Activated CD8-positive, alpha-beta memory T cell treated with anti-CD3 and anti-CD28 coated beads, Interleukin-2, amount 50 U/mL, for 24 hours (primary cell): ENCODE measurements around the gene PAX2.

Source experiments
- DNase-seq: peaks from one replicate; pipeline ENCODE4 v3.0.0-alpha.2; 2020; ENCODE audit errors: extremely low read depth

PAX2 gene

DNA sequence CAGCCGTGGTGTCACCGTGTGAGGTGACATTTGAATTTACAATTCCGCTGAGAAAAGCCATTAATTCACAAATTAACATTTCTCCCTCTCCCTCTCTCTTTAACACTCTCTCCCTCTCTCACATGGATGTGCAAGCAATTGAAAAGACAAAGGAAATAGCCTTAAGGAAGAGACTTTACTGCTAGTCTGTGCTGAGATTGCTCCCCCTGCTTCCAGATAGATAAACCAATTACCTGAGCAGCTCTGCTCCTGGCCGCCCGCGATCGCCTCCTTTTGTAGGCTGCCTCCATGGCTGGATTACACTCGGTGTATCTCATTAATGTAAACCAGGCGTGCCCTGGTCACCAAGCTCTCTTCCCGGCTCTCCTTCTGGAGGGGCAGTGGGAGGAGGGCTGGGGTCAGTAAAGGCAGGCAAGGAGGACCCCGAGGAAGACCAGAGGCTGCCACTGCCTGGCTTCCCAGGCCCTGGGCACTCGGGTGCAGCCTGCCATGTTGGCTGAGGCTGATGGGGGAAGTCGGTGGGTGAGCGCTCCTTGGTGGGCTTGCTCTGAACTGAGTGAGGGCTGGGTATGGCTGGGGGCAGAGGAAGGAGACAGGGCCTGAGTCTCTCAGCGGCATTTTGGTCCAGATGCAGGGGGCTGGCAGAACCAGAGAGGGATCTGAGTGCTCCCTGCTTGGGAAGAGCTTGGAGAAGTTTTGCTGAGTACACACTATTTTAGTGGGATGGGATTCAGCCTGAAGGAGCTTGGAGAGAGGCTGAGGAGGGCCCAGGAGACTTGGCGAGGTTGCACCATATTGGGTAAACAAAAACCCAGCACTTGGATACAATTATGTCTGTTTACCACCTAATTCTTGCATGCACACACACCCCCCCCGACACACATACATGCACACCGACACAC lies 42.9 kb downstream of the PAX2 start:
- no peak for DNase-seq

DNA sequence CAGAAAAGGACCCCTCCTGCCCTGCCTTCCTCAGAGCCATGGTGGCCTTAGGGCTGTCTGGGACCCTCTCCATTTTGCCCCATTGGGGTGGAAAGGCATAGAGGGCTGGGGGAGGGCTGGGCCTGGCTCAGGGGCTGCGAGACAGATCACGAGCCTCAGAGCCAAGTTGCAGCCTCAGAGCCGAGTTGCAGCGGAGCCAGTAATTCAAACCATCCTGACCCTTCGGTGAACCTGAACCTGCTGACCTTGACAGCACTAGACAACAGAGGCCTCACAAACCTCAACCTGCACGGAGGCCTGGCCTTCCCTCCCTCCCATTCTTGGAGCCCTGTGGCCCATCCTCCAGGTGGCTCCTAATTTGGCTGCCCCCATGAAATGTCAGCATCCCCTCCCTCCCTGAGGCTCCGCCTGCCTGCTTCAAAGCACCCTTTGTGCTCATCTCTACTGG lies 45.4 kb downstream of the PAX2 start:
- DNase-seq = no peak

DNA sequence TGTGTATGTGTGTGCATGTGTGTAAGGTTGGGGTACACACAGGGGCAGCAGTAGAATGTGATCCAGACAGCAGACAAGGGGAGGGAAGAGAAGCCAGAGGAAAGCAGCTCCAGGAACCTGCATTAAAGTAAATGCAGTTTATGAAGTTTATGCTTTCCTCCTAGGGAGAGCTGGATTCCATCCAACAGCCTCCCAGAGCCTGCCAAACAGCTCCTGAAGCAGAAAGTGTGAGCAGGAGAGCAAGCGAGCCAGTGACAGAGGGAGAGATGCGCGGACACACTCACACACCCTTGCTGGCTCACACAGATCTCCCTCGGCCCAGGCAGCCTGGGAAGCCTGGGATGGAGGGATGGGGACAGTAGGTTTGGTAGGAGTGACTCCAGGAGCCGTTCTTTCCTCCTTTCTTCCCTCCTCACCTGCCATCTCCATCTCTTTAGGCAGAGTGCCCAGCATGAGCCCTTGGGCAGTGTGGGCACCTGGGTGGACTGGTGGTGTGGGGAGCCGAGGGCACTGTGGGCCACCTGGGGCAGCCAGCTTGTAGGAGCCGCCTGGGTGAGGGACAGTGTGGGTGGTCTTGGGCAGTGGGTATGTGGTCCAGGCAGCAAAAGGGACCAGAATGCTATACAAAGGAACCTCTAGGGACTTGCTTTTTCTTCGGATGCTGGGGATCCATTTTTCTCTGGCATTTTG lies 46.1 kb downstream of the PAX2 start:
- no peak for DNase-seq

DNA sequence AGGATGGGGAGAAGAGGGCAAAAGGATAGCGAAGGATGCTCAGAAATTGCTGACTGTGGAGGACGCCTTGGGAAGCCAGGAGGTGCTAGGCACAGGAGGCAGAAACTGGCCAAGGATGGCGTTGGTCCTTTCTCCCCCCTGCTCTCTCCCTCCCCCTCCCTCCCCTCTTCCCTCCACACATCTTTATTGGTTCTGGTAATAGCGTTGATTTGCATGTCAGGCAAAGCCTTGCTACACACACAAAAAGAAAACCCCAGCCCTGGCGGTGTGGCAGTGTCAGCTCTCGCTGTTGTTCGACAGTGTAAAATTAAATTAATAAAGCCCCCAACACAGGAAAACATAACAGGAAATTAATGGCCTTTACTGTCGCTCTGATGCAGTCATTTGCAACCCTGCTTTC lies 47.2 kb downstream of the PAX2 start:
- DNase-seq = no peak

DNA sequence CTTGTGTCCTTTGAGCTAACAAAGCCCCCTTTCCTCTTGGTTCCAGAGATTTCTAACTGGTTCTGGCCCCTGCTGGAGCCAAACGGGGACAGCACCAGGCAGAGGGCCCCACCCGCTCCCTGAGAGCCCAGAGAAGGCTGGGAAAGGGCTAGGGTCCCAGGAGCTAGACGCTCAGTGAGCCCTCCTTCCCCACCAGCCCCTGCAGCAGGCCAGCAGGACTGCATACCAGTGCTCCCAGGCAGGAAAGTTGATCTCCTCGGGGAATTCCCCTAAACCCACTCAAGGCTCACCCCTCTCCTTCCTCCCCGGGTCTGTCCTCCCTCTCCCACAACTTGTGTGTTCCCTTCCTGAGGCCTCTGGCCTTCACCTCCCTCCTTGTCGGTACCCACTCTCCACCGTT lies 47.7 kb downstream of the PAX2 start:
- no peak for DNase-seq

DNA sequence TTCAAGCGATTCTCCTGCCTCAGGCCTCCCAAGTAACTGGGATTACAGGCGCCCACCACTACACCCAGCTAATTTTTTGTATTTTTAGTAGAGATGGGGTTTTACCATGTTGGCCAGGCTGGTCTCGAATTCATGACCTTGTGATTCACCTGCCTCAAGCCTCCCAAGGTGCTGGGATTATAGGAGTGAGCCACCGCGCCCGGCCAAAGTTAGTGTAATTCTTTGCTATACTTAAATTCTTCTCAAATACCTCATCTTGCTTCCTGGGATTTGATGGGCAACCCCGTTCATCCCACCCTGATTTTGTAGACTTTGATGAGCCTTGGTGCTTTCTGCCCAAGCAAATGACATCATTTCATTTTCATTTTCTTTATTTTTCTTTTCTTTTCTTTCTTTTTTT lies 54.5 kb downstream of the PAX2 start:
- DNase-seq = no peak

DNA sequence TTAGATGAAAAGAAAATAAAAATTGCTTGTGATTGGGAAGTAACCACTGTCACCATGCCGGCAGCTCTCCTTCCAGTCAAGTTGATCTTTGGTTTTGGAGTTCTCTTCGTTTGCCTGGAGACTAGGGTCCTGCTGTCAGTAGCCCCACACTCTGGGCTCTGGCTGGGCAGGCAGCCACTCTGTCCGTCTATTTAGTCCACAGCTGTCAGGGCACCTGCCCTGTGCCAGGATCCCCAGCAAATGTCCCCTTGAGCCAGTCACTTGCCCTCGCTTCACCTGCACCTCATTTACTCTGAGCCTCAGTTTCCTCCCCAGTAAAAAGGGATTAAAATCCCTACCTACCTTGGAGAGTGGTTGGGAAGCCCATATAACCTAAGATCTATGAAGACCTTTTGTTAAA lies 55.5 kb downstream of the PAX2 start:
- no peak for DNase-seq

DNA sequence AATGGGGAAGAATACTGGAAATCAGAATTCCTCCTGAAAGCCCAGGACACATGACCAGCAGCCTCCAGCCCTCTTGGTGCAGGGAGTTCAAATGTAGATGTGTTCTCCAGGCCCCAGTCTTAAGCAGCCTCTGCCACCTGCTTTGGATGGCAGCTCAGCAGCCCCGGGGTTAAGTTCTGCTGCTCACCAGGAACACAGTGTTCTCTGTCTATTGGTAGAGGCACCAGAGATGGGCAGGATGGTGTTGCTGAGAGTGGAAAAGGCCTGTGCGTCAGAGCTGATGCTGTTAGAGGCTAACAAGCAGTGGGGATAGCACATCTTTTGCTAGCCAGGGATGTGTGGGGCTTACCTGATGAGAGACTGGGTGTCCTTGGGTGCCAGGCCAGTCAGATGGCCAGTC lies 56.8 kb downstream of the PAX2 start:
- no peak for DNase-seq

DNA sequence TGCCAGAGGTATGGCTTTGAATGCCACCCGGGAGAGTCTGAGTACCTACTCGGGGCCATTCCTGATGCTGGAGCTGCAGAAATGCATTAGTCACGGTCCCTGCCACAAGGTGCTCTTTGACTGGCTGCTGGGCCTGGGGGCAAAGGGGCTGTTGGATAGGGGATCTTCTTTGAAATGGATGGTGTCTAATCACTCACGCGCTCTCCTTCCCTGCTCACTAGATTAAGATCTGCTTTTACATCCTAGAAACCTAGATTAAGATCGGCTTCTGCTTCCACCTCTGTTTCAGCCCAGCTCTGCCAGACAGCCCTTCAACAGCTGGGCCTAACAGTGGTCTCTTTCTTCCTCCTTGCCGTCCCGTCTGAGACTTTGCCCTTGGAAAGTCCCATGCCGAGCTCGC lies 57.2 kb downstream of the PAX2 start:
- no peak for DNase-seq

DNA sequence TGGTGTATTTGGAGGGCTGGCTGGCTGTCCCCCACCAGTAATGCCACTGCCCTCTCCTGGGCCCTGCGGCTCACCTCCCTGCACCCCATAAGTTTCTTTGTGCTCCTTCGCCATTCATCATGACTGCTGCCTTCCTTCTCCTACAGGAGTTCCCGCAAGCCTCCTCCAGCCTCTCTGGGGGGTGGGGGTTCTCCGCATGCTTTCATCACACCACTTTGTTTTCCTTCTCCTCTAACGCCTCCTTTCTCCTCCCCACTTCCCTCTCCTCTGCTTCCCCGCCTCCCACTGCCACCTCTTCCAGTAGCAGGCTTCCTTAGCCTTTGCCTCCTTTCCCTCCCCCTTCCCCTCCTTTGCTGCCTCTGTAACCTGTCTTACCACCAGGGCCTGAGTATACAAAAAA lies 58.1 kb downstream of the PAX2 start:
- DNase-seq = no peak

DNA sequence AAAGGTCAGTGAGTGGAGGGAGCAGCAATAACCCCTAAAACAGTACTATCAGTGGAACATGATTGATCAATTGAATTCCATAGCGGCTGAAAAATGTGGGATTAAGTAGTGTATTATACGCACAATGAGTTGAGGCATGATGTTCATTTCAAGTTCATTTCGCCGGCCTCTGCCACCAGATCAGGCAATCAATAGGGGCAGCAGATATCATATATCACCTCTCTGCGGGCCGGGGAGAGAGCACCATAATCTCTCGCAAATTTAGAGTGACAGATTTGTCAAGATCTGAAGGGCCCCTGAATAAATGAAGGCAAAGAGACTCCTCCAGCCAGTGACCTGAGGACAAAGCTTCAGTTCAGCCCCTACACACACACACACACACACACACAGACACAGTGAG lies 58.5 kb downstream of the PAX2 start:
- no peak for DNase-seq

DNA sequence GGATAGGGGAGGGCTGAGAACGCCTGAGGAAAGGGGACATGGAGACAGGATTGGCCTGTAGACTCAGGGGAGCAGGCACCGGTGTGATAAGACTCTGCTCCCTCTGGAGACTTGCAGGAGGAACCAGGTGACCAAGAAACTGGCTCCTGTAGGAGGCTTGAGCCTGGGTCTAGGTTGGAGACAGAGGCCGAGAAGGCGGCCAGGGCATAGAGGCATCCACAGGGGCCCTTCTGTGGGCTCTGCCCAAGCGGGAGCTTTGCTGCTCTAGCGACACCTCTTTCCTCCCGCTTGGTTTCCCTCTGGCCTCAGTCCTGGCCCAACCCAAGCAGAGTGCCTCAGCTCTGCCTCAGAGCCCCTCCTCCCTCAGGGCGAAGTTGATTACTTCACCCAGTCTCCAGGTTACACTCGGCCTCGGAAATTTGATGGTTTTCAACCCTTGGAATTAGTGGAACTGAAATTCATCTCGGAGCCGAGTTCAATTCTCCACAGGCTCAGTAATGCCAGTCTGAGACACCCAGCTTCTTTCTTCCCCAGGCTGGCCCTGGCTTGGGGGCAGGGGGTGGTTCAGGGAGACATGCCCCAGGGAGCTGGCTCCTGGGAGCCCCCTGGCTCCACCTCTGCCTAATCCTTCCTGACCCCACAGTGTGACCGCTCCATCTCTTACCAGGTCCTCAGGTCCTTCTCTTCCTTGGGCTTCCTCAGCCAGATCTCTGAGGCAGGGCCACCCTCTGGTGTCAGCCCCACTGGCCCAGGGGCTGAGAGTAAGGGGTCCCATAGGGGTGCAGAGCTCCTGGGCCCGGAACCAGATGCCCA lies 60.4 kb downstream of the PAX2 start:
- DNase-seq = no peak

DNA sequence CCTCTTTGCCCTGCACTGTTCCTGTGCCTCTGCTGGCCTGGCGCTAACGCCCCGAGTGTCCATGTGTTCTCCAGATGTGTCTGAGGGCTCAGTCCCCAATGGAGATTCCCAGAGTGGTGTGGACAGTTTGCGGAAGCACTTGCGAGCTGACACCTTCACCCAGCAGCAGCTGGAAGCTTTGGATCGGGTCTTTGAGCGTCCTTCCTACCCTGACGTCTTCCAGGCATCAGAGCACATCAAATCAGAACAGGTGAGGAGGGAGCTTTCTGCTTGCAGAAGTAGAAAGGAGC lies 60.9 kb downstream of the PAX2 start:
- no peak for DNase-seq

DNA sequence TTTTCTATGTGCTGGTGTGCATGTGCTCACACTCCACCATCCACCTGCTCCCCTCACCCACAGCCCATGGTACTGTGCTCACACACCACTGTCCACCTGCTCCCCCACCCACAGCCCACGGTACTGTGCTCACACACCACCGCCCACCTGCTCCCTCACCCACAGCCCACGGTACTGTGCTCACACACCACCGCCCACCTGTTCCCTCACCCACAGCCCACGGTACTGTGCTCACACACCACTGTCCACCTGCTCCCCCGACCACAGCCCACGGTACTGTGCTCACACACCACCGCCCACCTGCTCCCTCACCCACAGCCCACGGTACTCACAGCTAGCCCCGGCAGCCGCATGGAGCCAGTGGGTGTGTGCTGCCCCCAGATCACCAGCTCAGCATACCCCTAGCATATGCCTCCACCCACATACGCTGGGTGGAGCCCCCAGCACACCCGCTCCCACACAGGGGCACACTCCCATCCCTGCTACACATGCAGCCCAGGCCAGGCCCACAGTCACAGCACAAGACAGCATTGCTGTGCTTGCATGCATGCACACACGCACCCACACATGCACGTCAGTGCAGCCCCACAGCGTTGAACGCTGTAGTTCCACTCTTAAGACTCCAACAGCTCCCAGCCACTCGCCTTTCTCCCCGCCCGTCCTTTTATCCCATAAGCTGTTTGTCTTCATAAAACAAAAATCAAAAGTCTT lies 62.0 kb downstream of the PAX2 start:
- no peak for DNase-seq

DNA sequence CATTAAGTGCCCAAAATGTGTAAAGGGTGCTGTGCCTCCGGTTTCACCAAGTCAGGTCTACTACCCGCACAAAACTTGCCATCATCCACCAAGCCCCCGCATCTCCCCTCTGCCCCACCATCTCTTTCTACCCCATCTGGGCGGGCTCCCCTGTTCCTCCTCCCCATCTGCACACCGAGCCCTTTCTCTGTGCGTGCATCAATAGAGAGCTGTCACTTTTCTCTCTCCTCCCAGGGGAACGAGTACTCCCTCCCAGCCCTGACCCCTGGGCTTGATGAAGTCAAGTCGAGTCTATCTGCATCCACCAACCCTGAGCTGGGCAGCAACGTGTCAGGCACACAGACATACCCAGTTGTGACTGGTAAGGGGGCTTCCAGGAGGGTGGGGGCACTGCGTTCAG lies 63.5 kb downstream of the PAX2 start:
- DNase-seq = no peak

DNA sequence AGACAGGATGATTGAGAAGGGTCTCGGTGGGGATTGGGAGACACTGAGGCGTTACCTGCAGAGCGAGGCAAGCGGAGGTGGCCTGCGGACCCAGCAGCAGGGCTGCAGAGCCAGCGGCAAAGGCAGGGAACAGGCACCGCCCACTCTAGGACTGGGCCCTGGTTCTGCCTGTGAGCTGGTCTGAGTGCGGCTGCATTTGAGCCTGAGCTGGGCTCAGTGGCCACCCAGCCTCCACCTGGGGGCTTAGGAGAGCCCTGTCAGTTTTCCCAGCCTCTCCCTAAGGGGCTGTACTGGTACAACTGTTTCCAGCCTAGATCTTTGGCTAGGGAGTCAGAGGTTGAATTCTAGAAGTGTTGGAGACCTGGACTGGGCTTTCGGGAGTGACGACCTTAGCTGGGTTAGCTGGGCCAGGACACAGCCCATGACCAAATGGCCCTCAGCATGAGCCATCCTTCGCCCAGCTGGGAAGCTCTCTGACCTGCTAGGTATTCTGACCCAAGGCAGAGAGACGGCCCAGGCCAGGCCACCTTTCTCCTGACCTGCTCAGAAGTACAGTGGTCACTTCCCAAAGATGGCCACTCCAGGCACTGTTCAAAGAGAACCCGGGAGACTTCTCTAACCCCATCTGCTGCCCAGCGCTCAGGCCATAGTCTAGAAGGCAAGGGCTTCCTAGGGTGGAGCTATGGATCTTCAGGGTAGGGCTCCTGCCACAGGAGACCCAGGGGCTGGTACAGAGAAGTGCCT lies 64.9 kb downstream of the PAX2 start:
- no peak for DNase-seq

DNA sequence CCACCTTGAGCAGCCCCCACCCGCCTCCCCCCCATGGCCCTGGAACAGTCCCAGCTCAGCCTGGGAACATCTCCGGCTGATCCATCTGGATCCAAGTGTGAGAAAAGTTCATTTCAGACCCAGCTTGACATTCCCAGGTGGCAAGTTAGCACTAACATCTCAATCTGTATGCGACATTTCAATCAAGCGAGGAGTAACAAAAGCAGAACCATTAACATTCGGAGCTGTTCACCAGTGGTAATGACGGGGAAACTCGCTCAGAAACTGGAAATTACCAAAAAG lies 65.4 kb downstream of the PAX2 start:
- DNase-seq = no peak

DNA sequence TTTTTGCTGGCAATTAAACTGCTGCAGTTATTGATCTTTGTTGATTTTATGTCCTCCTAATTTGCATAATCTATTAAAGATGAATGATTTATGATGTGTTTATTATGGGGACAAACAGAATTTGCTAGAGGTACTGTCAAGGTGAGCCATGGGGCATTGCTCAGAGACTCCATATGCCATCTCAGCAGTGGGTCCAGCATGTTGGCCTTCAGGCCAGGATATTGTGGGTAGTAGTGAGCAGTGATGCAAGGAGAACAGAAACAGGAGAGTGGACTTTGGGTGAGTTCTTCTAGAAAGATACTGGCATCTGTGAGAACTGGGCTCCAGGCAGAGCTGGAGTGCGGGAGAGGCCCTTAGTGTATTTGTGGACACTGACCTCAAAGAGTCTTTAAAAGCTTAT lies 65.9 kb downstream of the PAX2 start:
- DNase-seq = no peak

DNA sequence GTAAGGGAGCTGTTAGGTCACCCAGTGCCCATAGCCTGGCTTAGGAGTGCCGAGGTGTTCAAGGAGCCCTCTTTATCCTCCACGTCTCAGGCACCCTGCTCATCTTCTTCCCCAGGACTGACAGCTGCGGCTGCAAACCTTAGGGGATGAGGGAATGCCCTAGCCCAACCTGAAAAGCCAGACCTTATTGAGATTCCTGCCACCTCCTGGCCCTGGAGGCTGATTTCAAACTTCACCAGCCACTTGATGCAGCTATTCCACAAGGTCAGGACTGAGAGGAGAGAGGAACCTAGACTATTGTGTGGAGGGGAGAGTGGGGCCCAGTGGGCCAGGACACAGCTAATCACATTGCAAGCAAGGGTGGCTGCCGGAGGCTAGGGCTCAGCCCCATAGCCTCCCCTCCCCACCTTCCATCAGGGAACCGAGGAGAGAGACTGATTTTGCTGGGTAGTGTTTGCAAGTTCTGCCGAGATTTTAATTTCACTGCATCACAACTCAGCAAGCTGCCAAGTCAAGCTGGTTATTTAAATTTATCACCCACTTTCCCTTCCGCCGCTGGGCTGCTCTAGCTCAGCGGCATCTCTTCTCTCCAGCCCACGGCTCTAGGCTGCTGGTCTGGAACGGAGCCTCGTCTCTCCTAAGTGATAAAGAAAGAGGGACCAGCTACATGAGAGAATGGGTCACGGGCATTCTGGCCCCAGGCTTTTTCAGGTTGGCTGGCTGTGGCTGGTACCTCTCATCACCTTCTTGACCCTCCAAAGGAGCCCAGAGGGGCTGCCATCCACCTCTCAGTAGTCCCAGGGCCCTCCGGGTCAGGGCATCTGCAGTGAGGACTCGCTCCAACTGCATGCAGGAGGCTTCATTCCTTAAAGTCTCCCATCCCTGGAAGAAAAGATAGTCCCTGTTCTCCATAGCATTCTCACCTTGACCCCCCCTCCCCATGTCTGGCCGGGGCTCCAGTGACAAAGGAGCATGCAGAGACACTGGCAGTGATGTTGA lies 66.7 kb downstream of the PAX2 start:
- DNase-seq = no peak

DNA sequence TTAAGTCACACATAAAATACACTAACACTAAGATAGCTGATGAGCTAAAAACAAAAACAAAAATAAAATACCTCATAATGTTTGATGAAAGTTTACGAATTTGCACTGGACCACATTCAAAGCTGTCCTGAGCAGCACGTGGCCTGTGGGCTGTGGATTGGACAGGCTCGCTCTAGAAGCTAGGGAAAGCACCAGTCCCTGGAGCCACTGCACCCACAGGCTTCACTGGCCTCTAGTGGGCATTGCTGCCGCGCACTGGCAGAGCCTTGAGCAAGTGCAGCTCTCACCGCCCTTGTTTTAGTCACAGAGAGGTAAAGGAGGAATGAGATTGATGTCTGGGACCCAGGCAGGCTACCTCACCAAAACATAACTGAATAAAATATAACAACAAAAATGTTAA lies 67.6 kb downstream of the PAX2 start:
- DNase-seq = no peak
